ENCODE data around the gene KCNA1.

The KCNA1 gene

GRCh38 chr12:4960547-4960946, 50.8 kb downstream of the KCNA1 start:
- no peak for DNase-seq

- DNase-seq: no peak
These were observed 51.6 kb downstream of the KCNA1 start for GRCh38 chr12:4961311-4961710.

DNA sequence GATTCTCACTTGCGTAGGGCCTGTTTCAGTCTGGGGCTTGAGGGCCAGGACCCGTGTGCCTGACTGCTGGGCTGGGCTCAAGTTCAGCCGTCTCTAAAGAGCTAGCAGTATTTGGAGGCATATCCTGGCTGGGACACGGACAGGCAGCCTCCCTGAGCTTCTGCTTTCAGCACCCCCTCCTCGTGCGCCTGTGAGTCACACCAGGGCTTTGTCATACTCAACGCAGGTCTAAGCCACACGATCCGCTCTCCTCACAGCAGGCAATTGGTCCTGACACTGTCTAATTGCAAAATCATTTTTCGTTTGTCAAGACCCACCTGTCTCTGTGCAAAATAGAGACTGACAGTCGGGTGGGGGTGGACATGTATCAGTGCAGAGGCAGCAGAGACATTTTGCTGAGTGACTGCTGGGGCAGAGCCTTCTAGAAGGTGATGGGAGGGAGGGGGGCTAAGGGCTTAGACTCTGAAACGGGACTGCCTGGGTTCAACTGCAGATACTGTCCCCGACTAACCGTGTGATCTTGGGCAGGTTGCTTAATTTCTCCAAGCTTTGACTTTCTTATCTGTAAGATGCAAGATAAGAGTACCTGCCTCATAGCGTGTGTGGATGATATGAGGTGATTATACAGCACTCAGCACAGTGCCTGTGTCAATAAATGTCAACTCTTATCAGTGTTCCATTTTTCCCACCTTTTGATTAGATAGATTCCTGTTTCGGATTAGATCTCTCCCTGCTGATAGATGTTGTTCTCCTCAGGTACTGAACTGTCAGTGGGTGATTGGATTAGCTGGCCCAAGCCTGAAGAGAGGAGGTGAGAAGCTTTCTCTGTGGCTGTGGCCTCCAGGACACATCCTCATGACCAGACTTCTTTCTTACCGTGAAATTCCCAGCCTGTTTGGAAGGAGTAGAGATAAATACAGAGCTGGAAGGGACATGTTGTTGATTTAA, 53.1 kb downstream of the KCNA1 start:
- no peak for DNase-seq
